CD4-positive, alpha-beta T cell treated with Interferon alpha-2 for 1 hour (primary cell): ENCODE measurements around the gene CCDC33.

Experiments
- DNase-seq, 2 donors: peaks; one replicate each; pipeline ENCODE4 v3.0.0-alpha.2; 2020 to 2022

The CCDC33 gene

GRCh38 chr15:74209560-74209958 lies 26.6 kb upstream of the CCDC33 start:
- DNase-seq: no peak

- DNase-seq: no peak
Measured at GRCh38 chr15:74209997-74210671, 26.0 kb upstream of the CCDC33 start.

- no peak for DNase-seq
Measured at GRCh38 chr15:74210729-74211128, 25.4 kb upstream of the CCDC33 start.

- DNase-seq: no peak
Measured at GRCh38 chr15:74211656-74212055, 24.5 kb upstream of the CCDC33 start.

GRCh38 chr15:74212494-74212893 lies 23.6 kb upstream of the CCDC33 start:
- no peak for DNase-seq

GRCh38 chr15:74213858-74214284 lies 22.3 kb upstream of the CCDC33 start:
- no peak for DNase-seq

- no peak for DNase-seq
Measured at GRCh38 chr15:74214324-74215021, 21.7 kb upstream of the CCDC33 start.

- no peak for DNase-seq
Measured at GRCh38 chr15:74215958-74216357, 20.2 kb upstream of the CCDC33 start.

- no peak for DNase-seq
Measured at GRCh38 chr15:74216949-74217348, 19.2 kb upstream of the CCDC33 start.

- no peak for DNase-seq
Measured at GRCh38 chr15:74217907-74218885, 17.9 kb upstream of the CCDC33 start.

- no peak for DNase-seq
Measured at GRCh38 chr15:74220475-74221248, 15.5 kb upstream of the CCDC33 start.

- no peak for DNase-seq
Measured at GRCh38 chr15:74221399-74222239, 14.5 kb upstream of the CCDC33 start.

- no peak for DNase-seq
Measured at GRCh38 chr15:74222240-74223119, 13.6 kb upstream of the CCDC33 start.

- no peak for DNase-seq
Measured at GRCh38 chr15:74225928-74226327, 10.2 kb upstream of the CCDC33 start.

- no peak for DNase-seq
Measured at GRCh38 chr15:74226761-74227540, 9.2 kb upstream of the CCDC33 start.

- no peak for DNase-seq
Measured at GRCh38 chr15:74227968-74228722, 8.0 kb upstream of the CCDC33 start.

- DNase-seq: no peak
Measured at GRCh38 chr15:74228723-74229081, 7.4 kb upstream of the CCDC33 start.

- DNase-seq: no peak
Measured at GRCh38 chr15:74229686-74230085, 6.4 kb upstream of the CCDC33 start.

- DNase-seq: no peak
Measured at GRCh38 chr15:74231475-74231874, 4.7 kb upstream of the CCDC33 start.
